Measurements from ENCODE around the gene SHTN1. TPM values are rescaled to one million over a fixed set of nuclear protein-coding genes. Genes with fewer than 3 reads are reported as not detected.

Gene SHTN1
- total RNA-seq, 4 donors from 2014 or later, result 16.8 to 45.8 (median 20.4) TPM

GRCh38 chr10:116998172-116998571 lies 6.8 kb downstream of the SHTN1 start:
- Histone ChIP-seq H3K9me3 (no peaks in the 10 kb centered on the region), H3K4me3 (no peak overlapping the region), H3K27ac (no peak overlapping the region), H3K4me1 (peaks cover 0 to 6% (median 3%) of the 10 kb centered on the region in 4 donors), H3K27me3 (no peaks in the 10 kb centered on the region), H3K36me3 (no peaks in the 10 kb centered on the region)
- 87 to 89% methylated on average over 4 of the region's 4 CpGs for WGBS, 2 donors (ENCODE audit: low coverage in 1 of 2)
- TF ChIP-seq POLR2A (IDR thresholded peaks at IDR 0.05), result no peak
- TF ChIP-seq POLR2AphosphoS5 (IDR thresholded peaks at IDR 0.05), result no peak
- TF ChIP-seq CTCF (IDR thresholded peaks at IDR 0.05), result no peak
- TF ChIP-seq EP300 (IDR thresholded peaks at IDR 0.05; ENCODE audit: low read depth), result no peak
- intact Hi-C loops (cut with DNase I; ENCODE audit: low total_unique reads), result no loop called here
- in situ Hi-C loops (cut with MboI; ENCODE audit: low pct_ligation_motif_present in 1 of 4, low pct_unique_long_range_greater_than_20kb in 1 of 4, low sequenced_read_pairs in 3 of 4), result no loop called here
- no peak for DNase-seq

GRCh38 chr10:116997015-116997414 lies 8.0 kb downstream of the SHTN1 start:
- in situ Hi-C loops (cut with MboI; ENCODE audit: low pct_ligation_motif_present in 1 of 4, low pct_unique_long_range_greater_than_20kb in 1 of 4, low sequenced_read_pairs in 3 of 4) (no loop called here), intact Hi-C loops (cut with DNase I; ENCODE audit: low total_unique reads) (no loop called here)
- no peak overlapping the region for H3K27ac ChIP-seq
- no peaks in the 10 kb centered on the region for H3K27me3 ChIP-seq
- 78% methylated on average over 2 of the region's 2 CpGs for WGBS, 2 donors (ENCODE audit: low coverage in 1 of 2)
- H3K4me3 ChIP-seq, result no peak overlapping the region
- H3K9me3 ChIP-seq, result no peaks in the 10 kb centered on the region
- no peak for DNase-seq
- no peak for TF ChIP-seq EP300 (IDR thresholded peaks at IDR 0.05; ENCODE audit: low read depth)
- TF ChIP-seq POLR2A (IDR thresholded peaks at IDR 0.05), result no peak
- TF ChIP-seq CTCF (IDR thresholded peaks at IDR 0.05), result no peak
- TF ChIP-seq POLR2AphosphoS5 (IDR thresholded peaks at IDR 0.05), result no peak
- no peaks in the 10 kb centered on the region for H3K36me3 ChIP-seq
- peaks cover 0 to 6% (median 2%) of the 10 kb centered on the region in 4 donors for H3K4me1 ChIP-seq

GRCh38 chr10:116995648-116996047 lies 9.3 kb downstream of the SHTN1 start:
- no peaks in the 10 kb centered on the region for H3K36me3 ChIP-seq
- H3K9me3 ChIP-seq, result no peaks in the 10 kb centered on the region
- H3K27ac ChIP-seq, result no peak overlapping the region
- H3K4me1 ChIP-seq, result peaks cover 0 to 6% (median 2%) of the 10 kb centered on the region in 4 donors
- WGBS, 2 donors (ENCODE audit: low coverage in 1 of 2), result 83 to 97% methylated on average over 3 of the region's 3 CpGs
- TF ChIP-seq POLR2AphosphoS5 (IDR thresholded peaks at IDR 0.05) (no peak), EP300 (IDR thresholded peaks at IDR 0.05; ENCODE audit: low read depth) (no peak), POLR2A (IDR thresholded peaks at IDR 0.05) (no peak), CTCF (IDR thresholded peaks at IDR 0.05) (no peak)
- in situ Hi-C loops (cut with MboI; ENCODE audit: low pct_ligation_motif_present in 1 of 4, low pct_unique_long_range_greater_than_20kb in 1 of 4, low sequenced_read_pairs in 3 of 4) (no loop called here), intact Hi-C loops (cut with DNase I; ENCODE audit: low total_unique reads) (no loop called here)
- H3K4me3 ChIP-seq, result no peak overlapping the region
- no peaks in the 10 kb centered on the region for H3K27me3 ChIP-seq
- no peak for DNase-seq

- peaks cover 0 to 8% (median 3%) of the 10 kb centered on the region in 4 donors for H3K4me1 ChIP-seq
- in situ Hi-C loops (cut with MboI; ENCODE audit: low pct_ligation_motif_present in 1 of 4, low pct_unique_long_range_greater_than_20kb in 1 of 4, low sequenced_read_pairs in 3 of 4) (no loop called here), intact Hi-C loops (cut with DNase I; ENCODE audit: low total_unique reads) (no loop called here)
- H3K9me3 ChIP-seq, result no peaks in the 10 kb centered on the region
- H3K4me3 ChIP-seq, result no peak overlapping the region
- TF ChIP-seq CTCF (IDR thresholded peaks at IDR 0.05), result no peak
- no peak for TF ChIP-seq POLR2AphosphoS5 (IDR thresholded peaks at IDR 0.05)
- no peak for TF ChIP-seq EP300 (IDR thresholded peaks at IDR 0.05; ENCODE audit: low read depth)
- no peak for TF ChIP-seq POLR2A (IDR thresholded peaks at IDR 0.05)
- H3K27me3 ChIP-seq, result no peaks in the 10 kb centered on the region
- 89 to 93% methylated on average over 1 of the region's 1 CpG for WGBS, 2 donors (ENCODE audit: low coverage in 1 of 2)
- no peak overlapping the region for H3K27ac ChIP-seq
- no peak for DNase-seq
- H3K36me3 ChIP-seq, result no peaks in the 10 kb centered on the region
Measured at GRCh38 chr10:116994113-116994890, 10.7 kb downstream of the SHTN1 start.
